Keratinocyte (primary cell): Measurements from ENCODE around the gene OGFOD3. TPM values are rescaled to one million over a fixed set of nuclear protein-coding genes. Genes with fewer than 3 reads are reported as not detected.

Experiments used
- DNase-seq: peaks from one replicate; pipeline ENCODE4 v3.0.0-alpha.2; 2011; ENCODE audit warnings: low read depth, missing footprints, low spot score
- FAIRE-seq: peaks from 2 replicates; lab custom pipeline; 2011; peaks lifted over from hg19 to GRCh38; lab: Jason Lieb, UNC
- H2AFZ ChIP-seq: 2 replicates; pipeline ENCODE4 v1.6.0; 2012; ENCODE audit warnings: low read length, control low read depth, inconsistent platforms; ENCODE audit not compliant: control insufficient read depth
- H3K27ac ChIP-seq: 2 replicates; pipeline ENCODE4 v1.5.1; 2011; ENCODE audit warnings: low read length; ENCODE audit not compliant: control insufficient read depth, insufficient read depth
- H3K27me3 ChIP-seq: 3 replicates; pipeline ENCODE4 v1.6.0; 2011; ENCODE audit warnings: low read length; ENCODE audit not compliant: control insufficient read depth, insufficient read depth; ENCODE audit errors: extremely low read depth
- H3K36me3 ChIP-seq, 2 experiments: 2 replicates in 1 of 2; 3 replicates in 1 of 2; pipeline ENCODE4 v1.5.1; 2011; ENCODE audit warnings: low read length in 2 of 2, mild to moderate bottlenecking in 1 of 2; ENCODE audit not compliant: control insufficient read depth in 2 of 2, insufficient read depth in 2 of 2; ENCODE audit errors: extremely low read depth in 1 of 2
- H3K4me1 ChIP-seq: 3 replicates; pipeline ENCODE4 v1.5.1; 2011; ENCODE audit warnings: low read length; ENCODE audit not compliant: control insufficient read depth, insufficient read depth; ENCODE audit errors: extremely low read depth
- H3K4me2 ChIP-seq: 3 replicates; pipeline ENCODE4 v1.6.0; 2011; ENCODE audit warnings: low read depth, low read length; ENCODE audit not compliant: control insufficient read depth, insufficient read depth; ENCODE audit errors: extremely low read depth
- H3K4me3 ChIP-seq, 3 experiments: fragments of 200-600 bp in 1 of 3; sonication (generic) in 1 of 3; 2 replicates in 2 of 3; 3 replicates in 1 of 3; pipeline ENCODE4 v1.5.1; 2011 to 2016; ENCODE audit warnings: low read length in 3 of 3, mild to moderate bottlenecking in 3 of 3, control low read depth in 2 of 3, inconsistent platforms in 1 of 3, low read depth in 1 of 3, mixed read lengths in 1 of 3, mixed run types in 1 of 3, moderate library complexity in 1 of 3; ENCODE audit not compliant: control insufficient read depth in 2 of 3, insufficient read depth in 2 of 3; ENCODE audit errors: extremely low read depth in 1 of 3
- H3K79me2 ChIP-seq: 2 replicates; pipeline ENCODE4 v1.6.0; 2012; ENCODE audit warnings: low read length; ENCODE audit not compliant: control insufficient read depth, insufficient read depth
- H3K9ac ChIP-seq: 3 replicates; pipeline ENCODE4 v1.6.0; 2011; ENCODE audit warnings: low read length; ENCODE audit not compliant: control insufficient read depth, insufficient read depth; ENCODE audit errors: extremely low read depth
- H3K9me1 ChIP-seq: 3 replicates; pipeline ENCODE4 v1.6.0; 2011; ENCODE audit warnings: low read length; ENCODE audit not compliant: control insufficient read depth, insufficient read depth; ENCODE audit errors: extremely low read depth
- H3K9me3 ChIP-seq: 2 replicates; pipeline ENCODE4 v1.5.1; 2012; ENCODE audit warnings: low read depth, low read length; ENCODE audit not compliant: control insufficient read depth
- H4K20me1 ChIP-seq: 3 replicates; pipeline ENCODE4 v1.6.0; 2011; ENCODE audit warnings: low read length; ENCODE audit not compliant: control insufficient read depth, insufficient read depth; ENCODE audit errors: extremely low read depth
- CTCF ChIP-seq, 3 experiments: IDR thresholded peaks in 1 of 3; conservative IDR thresholded peaks in 1 of 3; optimal IDR thresholded peaks in 1 of 3; 2 replicates in 2 of 3; 3 replicates in 1 of 3; pipeline versions ENCODE3 to v1.5.1; 2011; ENCODE audit warnings: low read length in 3 of 3, mild to moderate bottlenecking in 3 of 3, moderate library complexity in 2 of 3, control low read depth in 1 of 3, inconsistent platforms in 1 of 3; ENCODE audit not compliant: insufficient read depth in 2 of 3; ENCODE audit errors: extremely low read depth in 1 of 3
- EZH2 ChIP-seq: IDR thresholded peaks from one replicate; pipeline ENCODE4 v1.6.1; 2012; ENCODE audit warnings: inconsistent platforms, mild to moderate bottlenecking, low read length, moderate library complexity
- dilution Hi-C: fragments of 300-500 bp; cut with MboI; formaldehyde crosslinking; loops from one replicate; pipeline ENCODE4 v1.7.0; 2020; ENCODE audit warnings: low sequenced_read_pairs; ENCODE audit not compliant: extremely low pct_ligation_motif_present
- polyA plus RNA-seq, 5 experiments: library from polyadenylated mRNA; depleted of rRNA in 3 of 5; stranded (reverse) in 3 of 5; stranded (forward) in 1 of 5; unstranded in 1 of 5; fragments of >200 nt; gene quantifications; 1 replicate in 1 of 5; 2 replicates in 3 of 5; 3 replicates in 1 of 5; pipeline versions ENCODE4 v1.2.1 to v1.2.3, GENCODE V29; 2011 to 2012; ENCODE audit warnings: missing spikeins in 2 of 5, low read depth in 1 of 5, low replicate concordance in 1 of 5

Gene OGFOD3
- polyA plus RNA-seq, 1 donor (not counting 4 experiments of a cell fraction or from before 2014, with no cell fraction given) = 10.8 TPM

- dilution Hi-C loops = no loop called here
- H3K79me2 ChIP-seq = peaks cover 10% of the 10 kb centered on the region
- H3K4me3 ChIP-seq = no peak overlapping the region
- H3K4me2 ChIP-seq = no peak overlapping the region
- H4K20me1 ChIP-seq = no peaks in the 10 kb centered on the region
- peaks cover 6% of the 10 kb centered on the region for H3K4me1 ChIP-seq
- H3K9me3 ChIP-seq = no peaks in the 10 kb centered on the region
- no peak overlapping the region for H3K27ac ChIP-seq
- H3K9ac ChIP-seq = no peak overlapping the region
- H3K27me3 ChIP-seq = no peaks in the 10 kb centered on the region
- no peak overlapping the region for H2AFZ ChIP-seq
- H3K36me3 ChIP-seq = peaks cover 7 to 14% of the 10 kb centered on the region in 2 experiments
- FAIRE-seq (no peak), DNase-seq (no peak)
- TF ChIP-seq CTCF (optimal IDR thresholded peaks at IDR 0.05 in 1 of 3, IDR thresholded peaks at IDR 0.05 in 1 of 3, conservative IDR thresholded peaks at IDR 0.05 in 1 of 3; ENCODE audit: extremely low read depth in 1 of 3, insufficient read depth in 2 of 3, low read length in 3 of 3) (no peak), EZH2 (no peak)
- H3K9me1 ChIP-seq = no peaks in the 10 kb centered on the region
These were observed 26.6 kb upstream of the OGFOD3 start for GRCh38 chr17:82444941-82445521.

GRCh38 chr17:82444284-82444893, 26.0 kb upstream of the OGFOD3 start:
- Histone ChIP-seq H3K4me1 (no peaks in the 10 kb centered on the region), H3K9me1 (no peaks in the 10 kb centered on the region), H2AFZ (no peak overlapping the region), H3K79me2 (peaks cover 4% of the 10 kb centered on the region), H3K27me3 (no peaks in the 10 kb centered on the region), H3K4me3 (no peak overlapping the region), H3K9me3 (no peaks in the 10 kb centered on the region), H4K20me1 (no peaks in the 10 kb centered on the region), H3K9ac (no peak overlapping the region), H3K36me3 (peaks cover 7 to 14% of the 10 kb centered on the region in 2 experiments), H3K27ac (no peak overlapping the region), H3K4me2 (no peak overlapping the region)
- FAIRE-seq (no peak), DNase-seq (no peak)
- TF ChIP-seq CTCF (optimal IDR thresholded peaks at IDR 0.05 in 1 of 3, IDR thresholded peaks at IDR 0.05 in 1 of 3, conservative IDR thresholded peaks at IDR 0.05 in 1 of 3; ENCODE audit: extremely low read depth in 1 of 3, insufficient read depth in 2 of 3, low read length in 3 of 3) = no peak
- TF ChIP-seq EZH2 = no peak
- dilution Hi-C loops = no loop called here
